ENCODE results near the gene FURIN. TPM values are rescaled to one million over a fixed set of nuclear protein-coding genes. Genes with fewer than 3 reads are reported as not detected.

The FURIN gene
- total and polyA plus RNA-seq, 2 of the 8 experiments (the other 6 are each of a cell fraction or from before 2014, with no cell fraction given) = 15.8 to 32.1 TPM

- H2BK120ac ChIP-seq (replicated peaks; ENCODE audit: low read depth, low read length) = no peak overlapping the region
- no peak overlapping the region for H4K5ac ChIP-seq (ENCODE audit: insufficient read length, low read depth, low read length)
- no peak overlapping the region for H3K4ac ChIP-seq (replicated peaks; ENCODE audit: insufficient read length, low read depth, low read length)
- no peak overlapping the region for H3K27ac ChIP-seq (ENCODE audit: low read depth, low read length)
- H2AK5ac ChIP-seq (ENCODE audit: low read depth, low read length) = no peak overlapping the region
- no peak for FAIRE-seq
- H3K79me1 ChIP-seq (ENCODE audit: low read depth, low read length) = no peaks in the 10 kb centered on the region
- H3K4me1 ChIP-seq (replicated peaks in 1 of 4; ENCODE audit: control insufficient read depth in 3 of 4, insufficient read depth in 4 of 4, low read length in 3 of 4) = peaks cover 0 to 8% (median 5%) of the 10 kb centered on the region in 4 experiments; a peak in 6 of 7 replicates
- H3K14ac ChIP-seq (ENCODE audit: insufficient read length) = no peak overlapping the region
- H2BK12ac ChIP-seq (ENCODE audit: low read depth, low read length) = no peak overlapping the region
- no peak overlapping the region for H2BK20ac ChIP-seq (ENCODE audit: low read length)
- no peaks in the 10 kb centered on the region for H3K27me3 ChIP-seq (replicated peaks in 1 of 4; ENCODE audit: control insufficient read depth in 3 of 4, extremely low read depth in 1 of 4, insufficient read depth in 3 of 4, low read length in 3 of 4)
- ChIA-PET CTCF (ENCODE audit: partially characterized antibody) (interaction anchor here (1.8 kb wide), 1 partner anchor 19 kb away, joined by 7 read pairs; no protein-coding TSS in a partner anchor), POLR2A (ENCODE audit: partially characterized antibody) (no interaction called here)
- WGBS, 2 experiments (ENCODE audit: extremely low coverage in 1 of 2, insufficient coverage in 1 of 2, insufficient read length in 1 of 2, insufficient replicate concordance in 2 of 2, low coverage in 1 of 2, low lambda C conversion rate in 2 of 2, missing lambda C conversion rate in 1 of 2) = 95% methylated on average over 6 of the region's 6 CpGs; no CpG with 5 or more reads in 1 of the 2 experiments
- no peak overlapping the region for H4K91ac ChIP-seq (replicated peaks; ENCODE audit: insufficient read length, low read length)
- H3K4me2 ChIP-seq (ENCODE audit: insufficient read depth in 1 of 2, low read depth in 2 of 2, low read length in 2 of 2) = no peak overlapping the region
- H2BK5ac ChIP-seq (ENCODE audit: low read depth, low read length) = no peak overlapping the region
- H3K23ac ChIP-seq (ENCODE audit: insufficient read length) = no peak overlapping the region
- H3K4me3 ChIP-seq (ENCODE audit: extremely low read depth in 1 of 4, insufficient read depth in 2 of 4, low read depth in 3 of 4, low read length in 4 of 4) = no peak overlapping the region
- no peaks in the 10 kb centered on the region for H4K20me1 ChIP-seq (replicated peaks in 1 of 2; ENCODE audit: control insufficient read depth in 1 of 2, insufficient read depth in 2 of 2, low read length in 2 of 2)
- no peak overlapping the region for H3K18ac ChIP-seq (ENCODE audit: extremely low read depth, low read length)
- H3K56ac ChIP-seq (replicated peaks; ENCODE audit: insufficient read length, low read depth, low read length) = no peak overlapping the region
- TF ChIP-seq MAFK (IDR thresholded peaks at IDR 0.05; ENCODE audit: low read depth, low read length) = no peak
- no peak for TF ChIP-seq KDM1A (IDR thresholded peaks at IDR 0.05; ENCODE audit: borderline replicate concordance, low read length)
- no peak for TF ChIP-seq EP300 (IDR thresholded peaks at IDR 0.05; ENCODE audit: borderline replicate concordance in 1 of 2, low read depth in 2 of 2, low read length in 2 of 2)
- no peak for TF ChIP-seq CBX5 (IDR thresholded peaks at IDR 0.05; ENCODE audit: low read depth, low read length)
- no peak overlapping the region for H2AFZ ChIP-seq (ENCODE audit: low read length)
- no peaks in the 10 kb centered on the region for H3K36me3 ChIP-seq (ENCODE audit: control insufficient read depth in 2 of 4, insufficient read depth in 4 of 4, low read length in 3 of 4)
- no peak overlapping the region for H4K8ac ChIP-seq (ENCODE audit: extremely low read depth, insufficient read depth, low read length)
- DNase-seq (ENCODE audit: low read depth in 1 of 2, low spot score in 2 of 2) = no peak
- no peak overlapping the region for H3K9ac ChIP-seq (replicated peaks in 1 of 4; ENCODE audit: extremely low read depth in 1 of 4, low read depth in 3 of 4, low read length in 3 of 4)
- H3K9me3 ChIP-seq (ENCODE audit: insufficient read depth in 2 of 2, low read depth in 1 of 2, low read length in 1 of 2) = no peaks in the 10 kb centered on the region
- H3K23me2 ChIP-seq (ENCODE audit: low read depth, low read length) = peaks cover 1% of the 10 kb centered on the region; the same call in 1 of the 2 replicates
- no peak overlapping the region for H2BK15ac ChIP-seq (ENCODE audit: low read length)
- no peaks in the 10 kb centered on the region for H3K79me2 ChIP-seq (ENCODE audit: control insufficient read depth in 1 of 2, insufficient read depth in 2 of 2, low read length in 2 of 2)
Measured at GRCh38 chr15:90862487-90862886, 5.9 kb upstream of the FURIN start.

All from H1 (cell line).